Occipital lobe (tissue), 2 donors: Measurements from ENCODE around the gene FAM168A. TPM values are rescaled to one million over a fixed set of nuclear protein-coding genes. Genes with fewer than 3 reads are reported as not detected.

Experiments used
- small RNA-seq: library from RNA; depleted of rRNA; stranded (forward); fragments of <200 nt; gene quantifications from one replicate; pipeline ENCODE3, GENCODE V24; 2014
- total RNA-seq: library from RNA; depleted of rRNA; stranded (reverse); fragments of >200 nt; gene quantifications from one replicate; pipeline ENCODE4 v1.2.3, GENCODE V29; 2014

Gene FAM168A
- total RNA-seq, 1 donor from 2014 or later: 70.3 TPM

Small RNAs within 50 kb of the gene (small RNA-seq; reads per million reads assigned to genes)
- not detected for gene AP000763.2
- not detected for gene HMGN2P38

Other genes starting within 250 kb of the FAM168A start
- 1.6 TPM for gene RELT, start 221.7 kb downstream of the FAM168A start, total RNA-seq
- 4.1 TPM for gene PLEKHB1, start 48.5 kb upstream of the FAM168A start, total RNA-seq
- gene RAB6A, start 163.0 kb upstream of the FAM168A start, total RNA-seq: 356 TPM
- gene MRPL48, start 189.8 kb upstream of the FAM168A start, total RNA-seq: 24.3 TPM